Measurements from ENCODE around the gene IL2RG.

IL2RG gene

DNA sequence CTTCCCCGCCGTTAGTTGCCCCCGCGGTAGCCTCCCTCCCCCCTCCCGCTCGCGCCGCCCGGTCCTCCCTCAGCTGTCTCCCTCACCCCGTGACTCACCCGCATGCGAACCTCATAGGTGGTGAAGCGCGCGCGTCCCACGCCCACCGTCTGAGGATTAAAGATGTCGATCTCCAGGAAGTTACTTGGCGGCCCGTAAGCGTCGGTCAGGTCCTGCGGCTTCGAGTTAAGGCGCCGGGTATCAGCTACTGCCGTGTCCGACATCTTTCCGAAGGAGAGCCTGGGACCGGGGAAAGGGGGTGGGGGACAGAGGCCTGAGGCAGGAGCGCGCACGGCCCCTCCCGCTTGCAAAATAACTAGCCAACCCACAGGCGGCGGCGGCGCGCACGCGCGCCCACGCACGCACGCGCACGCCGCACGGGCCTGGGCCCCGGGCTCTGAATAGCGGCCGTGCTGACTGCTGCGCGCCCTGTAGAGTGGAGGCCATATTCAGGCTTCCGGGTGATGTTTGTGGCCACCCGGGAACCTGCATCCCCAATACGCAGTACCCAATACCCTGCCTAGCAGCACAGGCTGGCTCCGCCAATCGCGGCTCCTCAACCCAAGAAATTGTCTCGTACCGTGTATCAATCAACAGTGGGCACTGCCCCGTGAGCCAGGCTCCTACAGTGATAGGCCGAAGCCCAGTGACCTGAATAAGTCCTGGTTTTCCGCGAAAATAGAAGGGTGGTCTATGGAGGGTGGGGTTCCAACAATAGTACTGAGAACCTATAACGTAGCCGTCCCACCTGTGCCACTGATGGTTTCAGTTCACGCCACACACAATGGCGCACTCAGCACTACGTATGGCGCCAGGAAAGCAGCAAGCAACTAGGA, 43.1 kb downstream of the IL2RG start, which contains the start of gene SNX12:
Gene SNX12, minus strand, starts transcription at position 291 of the 875 bp plus-strand sequence. Its CDS starts 28 bp downstream, at position 263.
- peak; percentile 98 for DNase-seq

DNA sequence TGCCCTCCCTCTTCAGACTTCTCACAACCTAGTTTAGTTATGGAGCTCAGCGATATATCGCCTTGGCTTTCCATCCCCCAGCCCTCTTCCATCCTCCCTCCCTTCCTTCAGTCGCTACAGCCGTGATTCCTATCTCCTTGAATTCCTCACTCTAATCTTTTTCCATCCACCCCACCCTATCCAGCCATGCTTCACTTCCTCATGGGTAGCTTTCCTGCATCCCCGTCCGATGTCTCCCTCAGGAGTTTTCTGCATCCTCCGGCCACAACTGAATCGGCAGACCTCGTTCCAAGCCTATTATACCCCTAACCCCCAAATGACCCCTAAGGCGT, 43.7 kb downstream of the IL2RG start:
- no peak for DNase-seq

DNA sequence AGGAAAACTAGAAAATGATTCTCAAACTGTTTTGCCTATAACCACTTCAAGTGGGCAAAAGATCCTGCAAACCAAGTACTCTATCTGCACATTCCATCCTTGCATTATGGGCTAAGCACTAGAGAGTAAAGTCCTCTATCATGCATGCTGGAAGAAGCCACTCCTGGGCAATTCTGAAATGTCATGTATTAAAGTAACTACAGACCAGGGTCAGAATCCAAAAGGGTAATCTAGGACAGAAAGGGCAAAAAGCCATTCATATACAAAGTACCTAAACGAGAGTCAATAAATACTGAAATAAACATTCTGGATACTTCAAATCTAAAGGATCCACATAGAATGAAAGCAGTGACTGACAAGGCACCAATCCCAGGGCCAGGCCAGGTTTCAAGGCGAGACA, 44.3 kb downstream of the IL2RG start:
- DNase-seq, result no peak

GRCh38 chrX:71060127-71060526, 51.2 kb downstream of the IL2RG start:
- DNase-seq, result no peak

- DNase-seq, result no peak
Observed at GRCh38 chrX:71057848-71058530, 53.4 kb downstream of the IL2RG start.
